HG02610 (cell line): ENCODE data around the gene VAMP5.
A peak's percentile ranks its signal among the peaks of the same experiment; 100 is the strongest.
"Not testable (repeated sequence)": the region's sequence is repeated elsewhere in the genome, so short reads cannot be mapped to it uniquely, and the experiment has no call there.

Source experiments
- ATAC-seq: cut with Tn5 transposase; IDR thresholded peaks from one replicate; pipeline ENCODE4 v1.9.1; 2021; ENCODE audit warnings: mild to moderate bottlenecking, moderate library complexity; ENCODE audit not compliant: unreplicated experiment

Gene VAMP5

GRCh38 chr2:85549826-85550225, 34.4 kb upstream of the VAMP5 start:
- no peak for ATAC-seq

- no peak for ATAC-seq
These were observed 33.7 kb upstream of the VAMP5 start for GRCh38 chr2:85550486-85550885.

- ATAC-seq: peak; percentile 65
These were observed 32.2 kb upstream of the VAMP5 start for GRCh38 chr2:85551698-85552678.

- no peak for ATAC-seq
These were observed 31.0 kb upstream of the VAMP5 start for GRCh38 chr2:85553184-85553583.

- no peak for ATAC-seq
These were observed 29.1 kb upstream of the VAMP5 start for GRCh38 chr2:85554980-85555612.

GRCh38 chr2:85557130-85557529, 27.1 kb upstream of the VAMP5 start:
- ATAC-seq: no peak

GRCh38 chr2:85558160-85558559, 26.1 kb upstream of the VAMP5 start:
- no peak for ATAC-seq

GRCh38 chr2:85560403-85560726, 23.9 kb upstream of the VAMP5 start:
- ATAC-seq: not testable (repeated sequence)

- no peak for ATAC-seq
These were observed 23.4 kb upstream of the VAMP5 start for GRCh38 chr2:85560812-85561279.

GRCh38 chr2:85561280-85562212, 22.7 kb upstream of the VAMP5 start, which contains the start of gene GGCX:
GGCX (minus strand) TSS chr2:85561493; CDS start chr2:85561428, 65 bp downstream.
- peak; percentile 89 for ATAC-seq

GRCh38 chr2:85564144-85564563, 20.1 kb upstream of the VAMP5 start:
- no peak for ATAC-seq

- no peak for ATAC-seq
These were observed 18.0 kb upstream of the VAMP5 start for GRCh38 chr2:85566265-85566664.

- ATAC-seq: no peak
These were observed 8.5 kb upstream of the VAMP5 start for GRCh38 chr2:85575739-85576138.

- ATAC-seq: no peak
These were observed 7.2 kb upstream of the VAMP5 start for GRCh38 chr2:85577063-85577385.

- peak; percentile 67 for ATAC-seq
These were observed 6.6 kb upstream of the VAMP5 start, which contains the start of gene VAMP8 for GRCh38 chr2:85577386-85578242. VAMP8 (plus strand) TSS chr2:85577586; CDS start chr2:85577647, 61 bp downstream.

- peak; percentile 40 for ATAC-seq
These were observed 5.7 kb upstream of the VAMP5 start for GRCh38 chr2:85578243-85579180.

- ATAC-seq: no peak
These were observed 4.8 kb upstream of the VAMP5 start for GRCh38 chr2:85579266-85579935.

GRCh38 chr2:85580206-85580605, 4.0 kb upstream of the VAMP5 start:
- no peak for ATAC-seq
